GM12878 (cell line): ENCODE measurements around the gene ZNF764. TPM values are rescaled to one million over a fixed set of nuclear protein-coding genes. Genes with fewer than 3 reads are reported as not detected.

Source experiments
- BACH1 ChIP-seq: fragments of 450-650 bp; IDR thresholded peaks from 2 replicates; pipeline ENCODE4 v1.6.1; 2017; ENCODE audit warnings: mild to moderate bottlenecking, borderline replicate concordance
- BRCA1 ChIP-seq: IDR thresholded peaks from 2 replicates; pipeline ENCODE4 v1.6.1; 2011; ENCODE audit warnings: low read depth, low read length, improper control_type of control experiment
- GABPA ChIP-seq: IDR thresholded peaks from 2 replicates; pipeline ENCODE4 v1.6.1; 2014; ENCODE audit warnings: antibody characterized with exemption, low read depth, mild to moderate bottlenecking, inconsistent platforms
- IKZF2 ChIP-seq, 2 experiments: fragments of 450-650 bp; IDR thresholded peaks; 2 replicates each; pipeline ENCODE4 v1.6.1; 2017; ENCODE audit warnings: mild to moderate bottlenecking in 2 of 2, moderate library complexity in 2 of 2
- MTA2 ChIP-seq: fragments of 450-650 bp; IDR thresholded peaks from 2 replicates; pipeline ENCODE4 v1.6.1; 2016; ENCODE audit warnings: low read depth, mild to moderate bottlenecking, moderate library complexity
- NBN ChIP-seq: fragments of 450-650 bp; IDR thresholded peaks from 2 replicates; pipeline ENCODE4 v1.6.1; 2016
- NR2F1 ChIP-seq: fragments of 450-650 bp; conservative IDR thresholded peaks from 2 replicates; pipeline ENCODE4 v1.6.1; 2017; ENCODE audit warnings: mild to moderate bottlenecking
- RCOR1 ChIP-seq: conservative IDR thresholded peaks from 2 replicates; pipeline ENCODE4 v1.6.1; 2012; ENCODE audit warnings: low read depth, low read length, improper control_type of control experiment
- SP1 ChIP-seq: IDR thresholded peaks from one replicate; pipeline ENCODE4 v1.6.1; 2011; ENCODE audit warnings: low read depth, low read length
- TAF1 ChIP-seq: IDR thresholded peaks from 2 replicates; pipeline ENCODE4 v1.6.1; 2011; ENCODE audit warnings: mild to moderate bottlenecking, low read depth, low read length, borderline replicate concordance
- TCF7 ChIP-seq: IDR thresholded peaks from 2 replicates; pipeline ENCODE4 v1.6.1; 2014; ENCODE audit warnings: antibody characterized with exemption, borderline replicate concordance
- YY1 ChIP-seq: IDR thresholded peaks from 2 replicates; pipeline ENCODE4 v1.6.1; 2011; ENCODE audit warnings: low read depth, mild to moderate bottlenecking, low read length
- polyA plus RNA-seq, 11 experiments: library from polyadenylated mRNA; depleted of rRNA in 4 of 11; unstranded in 6 of 11; stranded (reverse) in 5 of 11; fragments of >200 nt; fragmentation: Nextera tagmentation in 4 of 11; fragmentation: Illumina TruSeq in 1 of 11; extraction: Ambion mirVana in 4 of 11; extraction: Trizol in 1 of 11; gene quantifications; 1 replicate in 1 of 11; 2 replicates in 10 of 11; pipeline versions ENCODE4 v1.2.1 to v1.2.3, GENCODE V29; 2011 to 2016; ENCODE audit warnings: inconsistent platforms in 2 of 11, missing spikeins in 2 of 11, low read depth in 1 of 11
- total RNA-seq, 4 experiments: library from RNA; depleted of rRNA in 3 of 4; stranded (reverse); fragments of >200 nt in 3 of 4; fragmentation: Illumina TruSeq in 1 of 4; extraction: Trizol in 1 of 4; gene quantifications; 2 replicates each; pipeline versions ENCODE4 v1.2.1 to v1.2.3, GENCODE V29; 2013 to 2021
- TF ChIP-seq, protein P1 (sequence below): fragments of 450-650 bp; IDR thresholded peaks from 2 replicates; pipeline ENCODE4 v1.6.1; 2016; ENCODE audit warnings: mild to moderate bottlenecking, moderate library complexity, borderline replicate concordance

ZNF764 gene
- total and polyA plus RNA-seq, 10 of the 15 experiments (the other 5 are each of a cell fraction or from before 2014, with no cell fraction given): 0.61 to 11.9 (median 3.8) TPM

DNA sequence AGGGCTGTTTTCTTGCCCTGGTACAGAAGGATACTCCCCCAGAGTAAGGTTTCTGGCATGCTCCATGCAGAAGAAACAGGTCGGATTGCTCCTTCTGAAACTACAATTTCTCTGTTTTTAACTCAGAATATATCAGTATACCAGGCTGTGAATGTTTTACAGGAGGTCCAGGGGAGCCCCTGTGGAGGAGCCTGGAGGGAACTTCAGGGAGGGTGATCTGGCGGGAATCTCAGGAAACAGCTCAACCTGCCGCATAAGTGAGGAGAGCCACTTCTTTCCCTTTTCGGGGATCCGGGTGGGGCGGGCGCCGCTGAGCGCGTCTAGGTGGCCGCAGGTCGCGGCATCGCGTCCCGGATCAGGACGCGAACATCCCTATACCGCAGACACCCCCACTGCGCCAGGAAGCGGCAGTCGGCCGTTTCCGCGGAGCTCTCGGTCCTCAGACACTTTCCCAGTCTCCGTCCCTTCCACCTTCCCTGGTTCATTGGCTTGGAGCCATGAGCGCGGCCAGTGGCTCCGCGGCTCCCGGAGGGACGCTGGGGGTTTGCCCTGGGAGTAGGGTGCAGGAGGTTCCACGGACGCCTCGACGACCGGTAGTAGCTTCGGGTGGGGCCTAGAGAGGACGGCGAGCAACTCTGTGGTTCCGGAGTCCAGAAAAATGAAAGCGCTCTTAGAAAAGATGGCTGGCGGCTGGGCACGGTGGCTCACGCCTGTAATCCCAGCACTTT lies 3.1 kb upstream of the ZNF764 start (continued):
- TF ChIP-seq RCOR1 (no peak), GABPA (peak; percentile 70; the same call in 1 of the 2 replicates), BACH1 (peak; percentile 35; the same call in 1 of the 2 replicates), TCF7 (no peak), TAF1 (peak; percentile 59; the same call in 1 of the 2 replicates), MTA2 (no peak), SP1 (no peak), YY1 (peak; percentile 88), NR2F1 (no peak), IKZF2 (IDR thresholded peaks at IDR 0.05) (peak; percentile 28 to 40; a peak in 1 of 4 replicates), BRCA1 (no peak), NBN (peak; percentile 60)
- TF ChIP-seq, protein P1, sequence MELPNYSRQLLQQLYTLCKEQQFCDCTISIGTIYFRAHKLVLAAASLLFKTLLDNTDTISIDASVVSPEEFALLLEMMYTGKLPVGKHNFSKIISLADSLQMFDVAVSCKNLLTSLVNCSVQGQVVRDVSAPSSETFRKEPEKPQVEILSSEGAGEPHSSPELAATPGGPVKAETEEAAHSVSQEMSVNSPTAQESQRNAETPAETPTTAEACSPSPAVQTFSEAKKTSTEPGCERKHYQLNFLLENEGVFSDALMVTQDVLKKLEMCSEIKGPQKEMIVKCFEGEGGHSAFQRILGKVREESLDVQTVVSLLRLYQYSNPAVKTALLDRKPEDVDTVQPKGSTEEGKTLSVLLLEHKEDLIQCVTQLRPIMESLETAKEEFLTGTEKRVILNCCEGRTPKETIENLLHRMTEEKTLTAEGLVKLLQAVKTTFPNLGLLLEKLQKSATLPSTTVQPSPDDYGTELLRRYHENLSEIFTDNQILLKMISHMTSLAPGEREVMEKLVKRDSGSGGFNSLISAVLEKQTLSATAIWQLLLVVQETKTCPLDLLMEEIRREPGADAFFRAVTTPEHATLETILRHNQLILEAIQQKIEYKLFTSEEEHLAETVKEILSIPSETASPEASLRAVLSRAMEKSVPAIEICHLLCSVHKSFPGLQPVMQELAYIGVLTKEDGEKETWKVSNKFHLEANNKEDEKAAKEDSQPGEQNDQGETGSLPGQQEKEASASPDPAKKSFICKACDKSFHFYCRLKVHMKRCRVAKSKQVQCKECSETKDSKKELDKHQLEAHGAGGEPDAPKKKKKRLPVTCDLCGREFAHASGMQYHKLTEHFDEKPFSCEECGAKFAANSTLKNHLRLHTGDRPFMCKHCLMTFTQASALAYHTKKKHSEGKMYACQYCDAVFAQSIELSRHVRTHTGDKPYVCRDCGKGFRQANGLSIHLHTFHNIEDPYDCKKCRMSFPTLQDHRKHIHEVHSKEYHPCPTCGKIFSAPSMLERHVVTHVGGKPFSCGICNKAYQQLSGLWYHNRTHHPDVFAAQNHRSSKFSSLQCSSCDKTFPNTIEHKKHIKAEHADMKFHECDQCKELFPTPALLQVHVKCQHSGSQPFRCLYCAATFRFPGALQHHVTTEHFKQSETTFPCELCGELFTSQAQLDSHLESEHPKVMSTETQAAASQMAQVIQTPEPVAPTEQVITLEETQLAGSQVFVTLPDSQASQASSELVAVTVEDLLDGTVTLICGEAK: peak; percentile 51; the same call in 1 of the 2 replicates
- TF ChIP-seq, all 136 proteins: peak for 16
